Activated naive CD4-positive, alpha-beta T cell treated with anti-CD3 and anti-CD28 coated beads for 36 hours (primary cell): ENCODE measurements around the gene IVD. TPM values are rescaled to one million over a fixed set of nuclear protein-coding genes. Genes with fewer than 3 reads are reported as not detected.

Experiments
- CTCF ChIA-PET: fragments of 350-600 bp; sonication (Branson Sonifier 250); formaldehyde crosslinking; loops from one replicate; lab custom pipeline; 2021; ENCODE audit warnings: antibody characterized with exemption; lab: Charles Lee
- DNase-seq: peaks from one replicate; pipeline ENCODE4 v3.0.0-alpha.2; 2020
- H3K27ac Mint-ChIP-seq: one replicate; pipeline ENCODE4 v1.8.0; 2021; ENCODE audit warnings: mild to moderate bottlenecking, mixed read lengths
- H3K27me3 Mint-ChIP-seq: one replicate; pipeline ENCODE4 v1.8.0; 2021; ENCODE audit warnings: low read depth, mixed read lengths
- H3K36me3 Mint-ChIP-seq: one replicate; pipeline ENCODE4 v1.8.0; 2021; ENCODE audit warnings: low read depth, mixed read lengths
- H3K4me1 Mint-ChIP-seq: one replicate; pipeline ENCODE4 v1.8.0; 2021; ENCODE audit warnings: low read depth, mixed read lengths
- H3K4me3 Mint-ChIP-seq: one replicate; pipeline ENCODE4 v1.8.0; 2021; ENCODE audit warnings: mild to moderate bottlenecking, moderate library complexity, mixed read lengths
- H3K9me3 Mint-ChIP-seq: one replicate; pipeline ENCODE4 v1.8.0; 2021; ENCODE audit warnings: mixed read lengths
- intact Hi-C: fragments of 100-400 bp; cut with micrococcal nuclease; formaldehyde crosslinking; loops from one replicate; pipeline ENCODE4 v1.15.1; 2023
- total RNA-seq, 2 experiments: library from RNA; stranded (reverse); gene quantifications; one replicate each; pipeline ENCODE4 v1.2.3, GENCODE V29; 2021

Gene IVD
- total RNA-seq, 2 experiments from 2014 or later = 33.1 to 34.1 TPM

GRCh38 chr15:40456299-40456712 lies 50.7 kb downstream of the IVD start:
- H3K4me3 Mint-ChIP-seq = no peak overlapping the region
- no peak for DNase-seq
- intact Hi-C loops = no loop called here
- H3K4me1 Mint-ChIP-seq = peaks cover 68% of the 10 kb centered on the region
- no peaks in the 10 kb centered on the region for H3K27me3 Mint-ChIP-seq
- H3K27ac Mint-ChIP-seq = no peak overlapping the region
- H3K36me3 Mint-ChIP-seq = no peaks in the 10 kb centered on the region
- CTCF ChIA-PET = interaction anchor here (1.0 to 1.4 kb wide), 2 partner anchors 51 to 112 kb away, joined by 4 to 5 read pairs; no protein-coding TSS in a partner anchor
- H3K9me3 Mint-ChIP-seq = no peaks in the 10 kb centered on the region

DNA sequence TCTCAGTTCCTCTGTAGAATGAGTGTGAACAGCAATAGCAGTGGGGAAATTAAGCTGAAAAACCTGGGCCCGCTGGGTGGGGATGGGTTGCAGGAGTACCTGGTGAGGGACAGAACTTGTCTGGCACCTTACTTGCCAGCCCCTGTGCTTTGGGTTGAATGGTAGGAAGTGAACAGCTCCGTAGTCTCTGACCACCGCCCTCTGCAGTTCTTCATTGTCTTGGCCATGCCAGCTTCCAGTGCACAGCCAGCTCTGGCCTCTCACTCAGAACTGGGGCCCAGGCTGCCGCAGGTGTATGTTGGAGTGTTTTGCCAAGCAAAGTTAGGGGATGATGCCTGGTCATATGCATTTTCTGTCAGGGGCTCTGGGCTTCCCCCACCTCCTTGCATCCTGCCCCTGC lies 51.1 kb downstream of the IVD start:
- Mint-ChIP-seq H3K27me3 (no peaks in the 10 kb centered on the region), H3K4me3 (no peak overlapping the region), H3K36me3 (no peaks in the 10 kb centered on the region), H3K4me1 (peaks cover 64% of the 10 kb centered on the region), H3K9me3 (no peaks in the 10 kb centered on the region), H3K27ac (peak overlapping the region; percentile 61)
- intact Hi-C loops = no loop called here
- CTCF ChIA-PET = interaction anchor here (1.0 to 1.4 kb wide), 2 partner anchors 50 to 113 kb away, joined by 4 to 5 read pairs; no protein-coding TSS in a partner anchor
- peak; percentile 41 for DNase-seq

GRCh38 chr15:40458495-40459371 lies 53.1 kb downstream of the IVD start:
- Mint-ChIP-seq H3K27ac (no peak overlapping the region), H3K4me1 (peaks cover 44% of the 10 kb centered on the region), H3K4me3 (no peak overlapping the region), H3K36me3 (no peaks in the 10 kb centered on the region), H3K27me3 (no peaks in the 10 kb centered on the region), H3K9me3 (no peaks in the 10 kb centered on the region)
- CTCF ChIA-PET = interaction anchor here (1.1 to 1.2 kb wide), 2 partner anchors 11 to 49 kb away, joined by 3 read pairs; no protein-coding TSS in a partner anchor
- intact Hi-C loops = no loop called here
- DNase-seq = no peak

DNA sequence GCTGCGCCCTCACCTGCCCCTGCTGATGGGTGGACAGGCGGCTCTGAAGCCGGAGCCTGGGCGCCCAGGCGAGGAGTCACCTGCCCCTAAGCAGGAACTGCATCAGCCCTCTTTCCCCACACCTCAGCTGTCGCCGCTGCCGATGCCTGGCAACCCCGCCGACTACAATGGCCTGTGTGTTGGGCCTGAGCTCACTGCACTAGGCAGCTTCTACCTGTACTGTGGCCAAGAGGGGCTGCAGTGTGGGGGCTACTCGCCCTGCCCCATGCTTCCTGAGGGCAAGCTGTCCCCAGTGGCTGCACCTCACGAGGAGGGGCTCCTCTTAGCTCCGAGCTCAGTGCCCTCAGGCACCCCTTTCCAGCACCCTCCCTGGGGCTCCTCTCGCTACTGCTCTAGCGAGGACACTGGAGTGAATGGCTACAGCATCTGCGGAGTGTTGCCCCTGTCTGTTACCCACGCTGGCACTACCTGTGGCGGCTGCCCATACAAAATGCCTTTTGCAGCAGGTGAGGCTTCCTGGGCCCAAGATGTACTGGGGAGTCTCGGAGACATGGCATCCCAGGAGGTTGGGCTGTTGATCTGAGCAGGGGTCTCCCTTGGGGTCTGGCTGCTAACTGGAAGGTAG lies 53.9 kb downstream of the IVD start:
- no peak overlapping the region for H3K27ac Mint-ChIP-seq
- DNase-seq = no peak
- CTCF ChIA-PET = no interaction called here
- H3K4me3 Mint-ChIP-seq = no peak overlapping the region
- H3K27me3 Mint-ChIP-seq = no peaks in the 10 kb centered on the region
- no peaks in the 10 kb centered on the region for H3K36me3 Mint-ChIP-seq
- intact Hi-C loops = no loop called here
- peaks cover 39% of the 10 kb centered on the region for H3K4me1 Mint-ChIP-seq
- H3K9me3 Mint-ChIP-seq = no peaks in the 10 kb centered on the region

DNA sequence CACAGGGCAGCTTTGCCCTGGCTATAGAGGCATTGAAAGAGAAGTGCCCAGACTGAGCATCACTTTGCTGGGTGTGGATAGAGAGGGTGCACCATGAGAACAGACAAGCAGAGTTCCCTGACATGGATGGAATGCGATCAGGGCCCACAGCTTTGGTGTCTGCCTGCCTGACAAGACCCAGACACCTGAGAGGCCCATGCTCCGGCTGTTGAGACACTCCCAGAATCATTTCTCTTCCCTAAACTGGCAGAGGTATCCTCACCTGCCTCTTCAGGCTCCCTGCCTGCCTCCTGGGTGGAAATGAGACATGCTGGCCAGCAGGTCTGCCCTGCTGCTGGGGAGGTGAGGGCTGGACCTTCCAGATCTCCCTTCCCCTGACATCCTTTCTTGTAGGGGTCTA lies 54.8 kb downstream of the IVD start:
- Mint-ChIP-seq H3K36me3 (peaks cover 2% of the 10 kb centered on the region), H3K4me1 (peaks cover 39% of the 10 kb centered on the region), H3K27me3 (no peaks in the 10 kb centered on the region), H3K4me3 (no peak overlapping the region), H3K27ac (no peak overlapping the region), H3K9me3 (no peaks in the 10 kb centered on the region)
- intact Hi-C loops = no loop called here
- DNase-seq = no peak
- CTCF ChIA-PET = no interaction called here

DNA sequence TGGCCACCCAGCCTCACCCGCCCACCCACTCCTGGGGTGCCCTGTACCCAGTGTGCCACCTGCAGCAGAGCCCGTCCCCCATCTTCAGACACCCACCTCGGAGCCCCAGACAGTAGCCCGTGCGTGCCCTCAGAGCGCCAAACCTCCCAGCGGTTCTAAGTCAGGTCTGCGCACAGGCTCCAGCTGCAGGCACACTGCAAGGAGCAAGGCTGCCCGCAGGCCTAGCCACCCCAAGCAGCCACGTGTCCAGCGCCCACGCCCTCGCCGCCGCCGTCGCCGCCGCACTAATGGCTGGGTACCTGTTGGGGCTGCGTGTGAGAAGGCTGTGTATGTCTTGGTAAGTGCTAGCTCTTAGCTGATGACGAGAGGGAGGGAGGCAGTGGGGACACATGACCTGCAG lies 56.4 kb downstream of the IVD start:
- no peaks in the 10 kb centered on the region for H3K9me3 Mint-ChIP-seq
- H3K27ac Mint-ChIP-seq = no peak overlapping the region
- no peak overlapping the region for H3K4me3 Mint-ChIP-seq
- H3K36me3 Mint-ChIP-seq = peaks cover 4% of the 10 kb centered on the region
- CTCF ChIA-PET = no interaction called here
- intact Hi-C loops = no loop called here
- peaks cover 32% of the 10 kb centered on the region for H3K4me1 Mint-ChIP-seq
- H3K27me3 Mint-ChIP-seq = no peaks in the 10 kb centered on the region
- DNase-seq = no peak

DNA sequence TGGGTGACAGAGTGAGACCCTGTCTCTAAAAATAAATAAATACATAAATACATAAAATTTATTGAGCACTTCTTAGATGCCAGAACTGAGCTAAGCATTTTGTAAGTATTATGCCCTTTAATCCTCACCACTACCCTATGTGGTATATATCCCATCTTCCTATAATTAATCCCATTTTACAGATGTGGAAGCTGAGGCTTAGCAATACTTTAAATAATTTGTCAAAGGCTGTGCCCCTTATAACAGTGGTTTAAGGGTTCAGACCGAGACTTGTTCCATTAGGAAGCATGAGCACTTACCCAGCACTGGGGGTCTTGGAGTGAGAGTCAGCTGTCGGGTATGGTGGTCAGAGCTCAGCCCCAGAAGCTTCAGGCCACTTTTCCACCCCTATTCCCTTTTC lies 57.7 kb downstream of the IVD start:
- Mint-ChIP-seq H3K9me3 (no peaks in the 10 kb centered on the region), H3K36me3 (peaks cover 4% of the 10 kb centered on the region), H3K4me1 (peaks cover 30% of the 10 kb centered on the region), H3K27ac (no peak overlapping the region), H3K4me3 (no peak overlapping the region), H3K27me3 (no peaks in the 10 kb centered on the region)
- CTCF ChIA-PET = interaction anchor here (1.2 kb wide), 1 partner anchor 13 kb away, joined by 3 read pairs; no protein-coding TSS in a partner anchor
- DNase-seq = no peak
- intact Hi-C loops = no loop called here

GRCh38 chr15:40463886-40464545 lies 58.4 kb downstream of the IVD start:
- no peak overlapping the region for H3K27ac Mint-ChIP-seq
- peaks cover 30% of the 10 kb centered on the region for H3K4me1 Mint-ChIP-seq
- CTCF ChIA-PET = interaction anchor here (1.3 kb wide), 1 partner anchor 43 kb away, joined by 3 read pairs; no protein-coding TSS in a partner anchor
- H3K9me3 Mint-ChIP-seq = no peaks in the 10 kb centered on the region
- H3K4me3 Mint-ChIP-seq = no peak overlapping the region
- DNase-seq = no peak
- peaks cover 4% of the 10 kb centered on the region for H3K36me3 Mint-ChIP-seq
- intact Hi-C loops = no loop called here
- H3K27me3 Mint-ChIP-seq = no peaks in the 10 kb centered on the region

DNA sequence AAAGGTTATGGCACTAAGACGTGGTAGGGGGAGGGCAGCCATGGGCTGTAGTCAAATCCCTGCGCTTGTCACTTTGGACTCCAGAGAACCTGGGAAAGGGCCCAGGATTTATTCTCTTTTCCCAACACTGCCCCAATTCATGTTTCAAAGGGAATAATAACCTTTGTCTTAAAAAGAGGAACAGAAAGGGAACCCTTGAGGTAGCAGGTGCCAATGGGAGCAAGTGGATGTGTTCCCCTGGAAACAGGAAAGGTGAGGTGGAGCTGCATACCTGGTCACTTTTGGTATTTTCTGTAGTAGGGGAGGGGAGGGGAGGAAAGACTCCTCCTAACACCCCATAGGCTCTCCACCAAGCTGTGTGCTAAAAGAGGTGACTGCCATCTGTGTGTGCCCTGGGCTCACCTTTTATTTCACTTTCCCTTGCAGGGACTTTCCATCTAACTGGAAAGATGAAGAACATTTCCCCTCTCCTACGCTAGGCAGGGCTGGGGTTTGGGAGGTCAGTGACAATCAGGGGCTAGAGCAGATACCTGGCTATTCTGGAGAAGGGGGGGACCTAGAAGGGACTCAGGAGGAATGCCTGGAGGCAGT lies 59.1 kb downstream of the IVD start:
- peaks cover 31% of the 10 kb centered on the region for H3K4me1 Mint-ChIP-seq

DNA sequence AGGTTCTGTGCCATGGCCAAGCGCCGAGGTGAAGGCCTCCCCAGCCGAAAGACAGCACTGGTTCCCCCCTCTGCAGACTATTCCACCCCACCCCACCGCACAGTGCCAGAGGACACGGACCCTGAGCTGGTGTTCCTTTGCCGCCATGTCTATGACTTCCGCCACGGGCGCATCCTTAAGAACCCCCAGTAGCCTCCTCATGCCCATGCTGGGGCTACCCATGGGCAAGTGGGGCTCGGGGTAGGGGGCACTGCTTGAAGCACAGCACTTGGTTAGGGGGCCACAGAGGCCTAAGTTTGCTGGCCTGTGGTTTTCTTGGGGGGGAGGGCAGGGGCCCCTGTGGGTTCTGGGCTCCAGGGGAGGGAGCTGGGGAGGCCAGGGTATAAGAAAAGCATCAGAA lies 60.3 kb downstream of the IVD start:
- Mint-ChIP-seq H3K4me1 (peaks cover 37% of the 10 kb centered on the region), H3K4me3 (no peak overlapping the region), H3K9me3 (no peaks in the 10 kb centered on the region), H3K36me3 (peaks cover 4% of the 10 kb centered on the region), H3K27ac (peak overlapping the region; percentile 24), H3K27me3 (no peaks in the 10 kb centered on the region)
- DNase-seq = no peak
- CTCF ChIA-PET = interaction anchor here (1.1 kb wide), 1 partner anchor 15 kb away, joined by 3 read pairs; no protein-coding TSS in a partner anchor
- intact Hi-C loops = no loop called here

More for the DNA sequence above, 59.1 kb downstream of the IVD start:
- H3K4me3 Mint-ChIP-seq = no peak overlapping the region
- CTCF ChIA-PET = interaction anchor here (1.3 kb wide), 1 partner anchor 42 kb away, joined by 3 read pairs; no protein-coding TSS in a partner anchor
- H3K36me3 Mint-ChIP-seq = peaks cover 4% of the 10 kb centered on the region
- H3K9me3 Mint-ChIP-seq = no peaks in the 10 kb centered on the region
- no peaks in the 10 kb centered on the region for H3K27me3 Mint-ChIP-seq
- H3K27ac Mint-ChIP-seq = peak overlapping the region; percentile 72
- no peak for DNase-seq
- intact Hi-C loops = no loop called here

GRCh38 chr15:40466426-40467260 lies 61.0 kb downstream of the IVD start:
- peaks cover 6% of the 10 kb centered on the region for H3K36me3 Mint-ChIP-seq
- no peak for DNase-seq
- H3K4me3 Mint-ChIP-seq = no peak overlapping the region
- H3K27me3 Mint-ChIP-seq = no peaks in the 10 kb centered on the region
- H3K27ac Mint-ChIP-seq = peak overlapping the region; percentile 74
- peaks cover 38% of the 10 kb centered on the region for H3K4me1 Mint-ChIP-seq
- intact Hi-C loops = no loop called here
- no peaks in the 10 kb centered on the region for H3K9me3 Mint-ChIP-seq
- CTCF ChIA-PET = interaction anchor here (1.1 kb wide), 1 partner anchor 16 kb away, joined by 3 read pairs; no protein-coding TSS in a partner anchor
